DND-41 (cell line): ENCODE results near the gene MPC1.

Source experiments
- EZH2 ChIP-seq: IDR thresholded peaks from 3 replicates; pipeline ENCODE4 v1.6.1; 2012; ENCODE audit warnings: borderline replicate concordance, low read depth, mild to moderate bottlenecking, moderate library complexity, low read length, inconsistent platforms; ENCODE audit not compliant: severe bottlenecking
- TF ChIP-seq, protein P1 (sequence below): IDR thresholded peaks from 2 replicates; pipeline ENCODE4 v1.5.1; 2012; ENCODE audit warnings: borderline replicate concordance, low read length, moderate library complexity, mild to moderate bottlenecking; ENCODE audit not compliant: poor library complexity, severe bottlenecking; ENCODE audit errors: extremely low read depth

DNA sequence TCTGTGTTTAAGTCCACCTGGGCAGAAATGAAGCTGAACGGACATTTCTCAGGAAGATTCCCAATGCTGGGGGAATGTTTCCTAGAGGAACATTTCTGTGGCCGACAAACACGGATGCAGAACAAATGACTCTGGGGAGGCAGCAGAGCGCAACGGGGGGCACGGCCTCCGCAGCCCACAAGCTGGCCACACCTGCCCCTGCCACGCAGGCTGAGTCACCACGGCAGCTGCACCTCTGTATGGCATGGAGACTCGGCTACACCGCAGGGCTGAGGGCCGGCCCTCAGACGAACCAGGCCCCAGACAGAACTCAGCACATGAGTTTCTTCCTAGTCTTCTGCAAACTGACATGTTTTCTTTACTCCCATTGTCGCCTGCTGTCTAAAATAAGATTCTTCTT lies 64.5 kb downstream of the MPC1 start:
- TF ChIP-seq, protein P1, sequence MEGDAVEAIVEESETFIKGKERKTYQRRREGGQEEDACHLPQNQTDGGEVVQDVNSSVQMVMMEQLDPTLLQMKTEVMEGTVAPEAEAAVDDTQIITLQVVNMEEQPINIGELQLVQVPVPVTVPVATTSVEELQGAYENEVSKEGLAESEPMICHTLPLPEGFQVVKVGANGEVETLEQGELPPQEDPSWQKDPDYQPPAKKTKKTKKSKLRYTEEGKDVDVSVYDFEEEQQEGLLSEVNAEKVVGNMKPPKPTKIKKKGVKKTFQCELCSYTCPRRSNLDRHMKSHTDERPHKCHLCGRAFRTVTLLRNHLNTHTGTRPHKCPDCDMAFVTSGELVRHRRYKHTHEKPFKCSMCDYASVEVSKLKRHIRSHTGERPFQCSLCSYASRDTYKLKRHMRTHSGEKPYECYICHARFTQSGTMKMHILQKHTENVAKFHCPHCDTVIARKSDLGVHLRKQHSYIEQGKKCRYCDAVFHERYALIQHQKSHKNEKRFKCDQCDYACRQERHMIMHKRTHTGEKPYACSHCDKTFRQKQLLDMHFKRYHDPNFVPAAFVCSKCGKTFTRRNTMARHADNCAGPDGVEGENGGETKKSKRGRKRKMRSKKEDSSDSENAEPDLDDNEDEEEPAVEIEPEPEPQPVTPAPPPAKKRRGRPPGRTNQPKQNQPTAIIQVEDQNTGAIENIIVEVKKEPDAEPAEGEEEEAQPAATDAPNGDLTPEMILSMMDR, result no peak
- no peak for TF ChIP-seq EZH2
